ENCODE results near the gene ILF2. TPM values are rescaled to one million over a fixed set of nuclear protein-coding genes. Genes with fewer than 3 reads are reported as not detected.

Gene ILF2
- total RNA-seq, 1 experiment from 2014 or later, result 221 TPM

GRCh38 chr1:153648000-153648643 is 22.7 kb downstream of the ILF2 start:
- H3K27ac ChIP-seq (ENCODE audit: low read length), result no peak overlapping the region
- no TSS peak for BruUV-seq (replicated peaks)
- ATAC-seq, result peak; percentile 27
- ChIA-PET POLR2A (interaction anchor here (0.6 kb wide), 1 partner anchor 9 kb away, joined by 3 read pairs; no protein-coding TSS in a partner anchor), CTCF (no interaction called here)
- no peaks in the 10 kb centered on the region for H3K9me3 ChIP-seq (ENCODE audit: control insufficient read depth, insufficient read depth, low read depth, low read length)
- no peaks in the 10 kb centered on the region for H3K4me1 ChIP-seq (ENCODE audit: control insufficient read depth, insufficient read depth, low read length)
- H3K36me3 ChIP-seq (ENCODE audit: control insufficient read depth, insufficient read depth, low read length), result peaks cover 22% of the 10 kb centered on the region
- in situ Hi-C loops (cut with HindIII; ENCODE audit: low pct_unique_long_range_greater_than_20kb, low sequenced_read_pairs), result no loop called here
- no peaks in the 10 kb centered on the region for H3K27me3 ChIP-seq (ENCODE audit: control insufficient read depth, insufficient read depth, low read length)
- intact Hi-C loops (cut with micrococcal nuclease; ENCODE audit: unreplicated experiment), result no loop called here
- no peak for TF ChIP-seq CTCF (IDR thresholded peaks at IDR 0.05)
- TF ChIP-seq SIN3A (IDR thresholded peaks at IDR 0.05; ENCODE audit: borderline replicate concordance, insufficient read depth, low read depth, low read length), result no peak
- no peak for TF ChIP-seq TCF7L2 (IDR thresholded peaks at IDR 0.05; ENCODE audit: low read depth, low read length)
- TF ChIP-seq, protein P1, sequence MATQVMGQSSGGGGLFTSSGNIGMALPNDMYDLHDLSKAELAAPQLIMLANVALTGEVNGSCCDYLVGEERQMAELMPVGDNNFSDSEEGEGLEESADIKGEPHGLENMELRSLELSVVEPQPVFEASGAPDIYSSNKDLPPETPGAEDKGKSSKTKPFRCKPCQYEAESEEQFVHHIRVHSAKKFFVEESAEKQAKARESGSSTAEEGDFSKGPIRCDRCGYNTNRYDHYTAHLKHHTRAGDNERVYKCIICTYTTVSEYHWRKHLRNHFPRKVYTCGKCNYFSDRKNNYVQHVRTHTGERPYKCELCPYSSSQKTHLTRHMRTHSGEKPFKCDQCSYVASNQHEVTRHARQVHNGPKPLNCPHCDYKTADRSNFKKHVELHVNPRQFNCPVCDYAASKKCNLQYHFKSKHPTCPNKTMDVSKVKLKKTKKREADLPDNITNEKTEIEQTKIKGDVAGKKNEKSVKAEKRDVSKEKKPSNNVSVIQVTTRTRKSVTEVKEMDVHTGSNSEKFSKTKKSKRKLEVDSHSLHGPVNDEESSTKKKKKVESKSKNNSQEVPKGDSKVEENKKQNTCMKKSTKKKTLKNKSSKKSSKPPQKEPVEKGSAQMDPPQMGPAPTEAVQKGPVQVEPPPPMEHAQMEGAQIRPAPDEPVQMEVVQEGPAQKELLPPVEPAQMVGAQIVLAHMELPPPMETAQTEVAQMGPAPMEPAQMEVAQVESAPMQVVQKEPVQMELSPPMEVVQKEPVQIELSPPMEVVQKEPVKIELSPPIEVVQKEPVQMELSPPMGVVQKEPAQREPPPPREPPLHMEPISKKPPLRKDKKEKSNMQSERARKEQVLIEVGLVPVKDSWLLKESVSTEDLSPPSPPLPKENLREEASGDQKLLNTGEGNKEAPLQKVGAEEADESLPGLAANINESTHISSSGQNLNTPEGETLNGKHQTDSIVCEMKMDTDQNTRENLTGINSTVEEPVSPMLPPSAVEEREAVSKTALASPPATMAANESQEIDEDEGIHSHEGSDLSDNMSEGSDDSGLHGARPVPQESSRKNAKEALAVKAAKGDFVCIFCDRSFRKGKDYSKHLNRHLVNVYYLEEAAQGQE (IDR thresholded peaks at IDR 0.05; ENCODE audit: insufficient read depth in 1 of 2, low read depth in 2 of 2, low read length in 1 of 2), result no peak
- peak; percentile 30; the same call in 1 of the 2 replicates for TF ChIP-seq POLR2AphosphoS5 (IDR thresholded peaks at IDR 0.05; ENCODE audit: low read depth, low read length)
- no peak overlapping the region for H3K4me3 ChIP-seq (ENCODE audit: low read depth in 2 of 2, low read length in 2 of 2)
- no peak for DNase-seq (ENCODE audit: low read depth, low spot score)

DNA sequence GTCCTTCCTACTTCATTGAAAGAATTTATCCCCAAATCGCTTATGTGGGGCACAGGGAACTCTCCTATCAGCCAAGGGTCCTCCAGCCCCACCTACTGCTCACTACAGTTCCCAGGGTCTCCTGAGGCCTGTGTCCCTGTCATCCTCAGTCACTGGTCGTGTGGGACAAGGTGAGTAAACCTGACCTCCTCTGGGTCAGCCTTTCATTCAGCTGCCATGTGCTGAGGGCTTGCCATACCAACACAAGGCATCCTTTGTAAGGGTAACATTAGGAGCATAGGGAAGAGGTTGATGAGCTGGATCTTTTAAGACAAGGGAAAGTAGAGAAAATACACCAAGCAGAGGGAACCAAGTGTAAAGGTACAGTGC is 23.5 kb downstream of the ILF2 start:
- intact Hi-C loops (cut with micrococcal nuclease; ENCODE audit: unreplicated experiment) (no loop called here), in situ Hi-C loops (cut with HindIII; ENCODE audit: low pct_unique_long_range_greater_than_20kb, low sequenced_read_pairs) (no loop called here)
- H3K4me3 ChIP-seq (ENCODE audit: low read depth in 2 of 2, low read length in 2 of 2), result no peak overlapping the region
- H3K9me3 ChIP-seq (ENCODE audit: control insufficient read depth, insufficient read depth, low read depth, low read length), result no peaks in the 10 kb centered on the region
- no peaks in the 10 kb centered on the region for H3K4me1 ChIP-seq (ENCODE audit: control insufficient read depth, insufficient read depth, low read length)
- no TSS peak for BruUV-seq (replicated peaks)
- CTCF ChIA-PET, result interaction anchor here (1.1 kb wide), 1 partner anchor 124 kb away, joined by 3 read pairs; no protein-coding TSS in a partner anchor
- DNase-seq (ENCODE audit: low read depth, low spot score) (no peak), ATAC-seq (peak; percentile 66)
- no peak overlapping the region for H3K27ac ChIP-seq (ENCODE audit: low read length)
- POLR2A ChIA-PET, result interaction anchor here (0.6 kb wide), 1 partner anchor 10 kb away, joined by 3 read pairs; no protein-coding TSS in a partner anchor
- H3K27me3 ChIP-seq (ENCODE audit: control insufficient read depth, insufficient read depth, low read length), result no peaks in the 10 kb centered on the region
- TF ChIP-seq CTCF (IDR thresholded peaks at IDR 0.05) (no peak), SIN3A (IDR thresholded peaks at IDR 0.05; ENCODE audit: borderline replicate concordance, insufficient read depth, low read depth, low read length) (0 out of 2 replicates have a peak, but pooled peaks have one; percentile 47), TCF7L2 (IDR thresholded peaks at IDR 0.05; ENCODE audit: low read depth, low read length) (no peak), POLR2AphosphoS5 (IDR thresholded peaks at IDR 0.05; ENCODE audit: low read depth, low read length) (peak; percentile 72; the same call in 1 of the 2 replicates)
- TF ChIP-seq, protein P1 (IDR thresholded peaks at IDR 0.05; ENCODE audit: insufficient read depth in 1 of 2, low read depth in 2 of 2, low read length in 1 of 2), result no peak
- H3K36me3 ChIP-seq (ENCODE audit: control insufficient read depth, insufficient read depth, low read length), result peaks cover 28% of the 10 kb centered on the region

Measured in Panc1 (cell line).